DND-41 (cell line): ENCODE data around the gene ABCA2.

ENCODE experiments used
- ATAC-seq: fragments of 200-7000 bp; cut with Tn5 transposase; 3 replicates; pipeline ENCODE4 v1.9.1; 2021; ENCODE audit warnings: low read depth; ENCODE audit not compliant: insufficient read depth
- DNase-seq: peaks from one replicate; pipeline ENCODE4 v3.0.0-alpha.2; 2020
- H2AFZ ChIP-seq: 2 replicates; pipeline ENCODE4 v1.6.0; 2012; ENCODE audit warnings: low read depth, low read length
- H3K27ac ChIP-seq: 2 replicates; pipeline ENCODE4 v1.5.1; 2012; ENCODE audit warnings: low read length, inconsistent platforms
- H3K27me3 ChIP-seq: fragments of 200-600 bp; sonication (generic); 2 replicates; pipeline ENCODE4 v1.6.0; 2012; ENCODE audit warnings: low read length, mild to moderate bottlenecking, inconsistent platforms; ENCODE audit not compliant: insufficient read depth, poor library complexity
- H3K36me3 ChIP-seq: 2 replicates; pipeline ENCODE4 v1.5.1; 2012; ENCODE audit warnings: low read length, inconsistent platforms; ENCODE audit not compliant: insufficient read depth
- H3K4me1 ChIP-seq: 2 replicates; pipeline ENCODE4 v1.5.1; 2012; ENCODE audit warnings: mild to moderate bottlenecking, low read length; ENCODE audit not compliant: insufficient read depth
- H3K4me2 ChIP-seq: 2 replicates; pipeline ENCODE4 v1.6.0; 2012; ENCODE audit warnings: mild to moderate bottlenecking, moderate library complexity, low read length, inconsistent platforms; ENCODE audit not compliant: insufficient read depth
- H3K4me3 ChIP-seq, 2 experiments: fragments of 200-600 bp in 1 of 2; shearing (Covaris generic) in 1 of 2; 2 replicates each; pipeline ENCODE4 v1.5.1; 2012 to 2016; ENCODE audit warnings: inconsistent platforms in 2 of 2, low read length in 2 of 2, mild to moderate bottlenecking in 2 of 2, low read depth in 1 of 2, moderate library complexity in 1 of 2
- H3K79me2 ChIP-seq: 2 replicates; pipeline ENCODE4 v1.6.0; 2012; ENCODE audit warnings: low read length, inconsistent platforms; ENCODE audit not compliant: insufficient read depth
- H3K9ac ChIP-seq: 2 replicates; pipeline ENCODE4 v1.6.0; 2012; ENCODE audit warnings: low read depth, mild to moderate bottlenecking, inconsistent platforms, low read length, moderate library complexity
- H3K9me3 ChIP-seq: 2 replicates; pipeline ENCODE4 v1.5.1; 2012; ENCODE audit warnings: low read length, moderate library complexity, mild to moderate bottlenecking, inconsistent platforms; ENCODE audit not compliant: insufficient read depth, severe bottlenecking
- H4K20me1 ChIP-seq: 2 replicates; pipeline ENCODE4 v1.6.0; 2012; ENCODE audit warnings: low read length; ENCODE audit not compliant: insufficient read depth
- EZH2 ChIP-seq: IDR thresholded peaks from 3 replicates; pipeline ENCODE4 v1.6.1; 2012; ENCODE audit warnings: borderline replicate concordance, low read depth, mild to moderate bottlenecking, moderate library complexity, low read length, inconsistent platforms; ENCODE audit not compliant: severe bottlenecking
- TF ChIP-seq, protein P1 (sequence below): IDR thresholded peaks from 2 replicates; pipeline ENCODE4 v1.5.1; 2012; ENCODE audit warnings: borderline replicate concordance, low read length, moderate library complexity, mild to moderate bottlenecking; ENCODE audit not compliant: poor library complexity, severe bottlenecking; ENCODE audit errors: extremely low read depth

The ABCA2 gene

DNA sequence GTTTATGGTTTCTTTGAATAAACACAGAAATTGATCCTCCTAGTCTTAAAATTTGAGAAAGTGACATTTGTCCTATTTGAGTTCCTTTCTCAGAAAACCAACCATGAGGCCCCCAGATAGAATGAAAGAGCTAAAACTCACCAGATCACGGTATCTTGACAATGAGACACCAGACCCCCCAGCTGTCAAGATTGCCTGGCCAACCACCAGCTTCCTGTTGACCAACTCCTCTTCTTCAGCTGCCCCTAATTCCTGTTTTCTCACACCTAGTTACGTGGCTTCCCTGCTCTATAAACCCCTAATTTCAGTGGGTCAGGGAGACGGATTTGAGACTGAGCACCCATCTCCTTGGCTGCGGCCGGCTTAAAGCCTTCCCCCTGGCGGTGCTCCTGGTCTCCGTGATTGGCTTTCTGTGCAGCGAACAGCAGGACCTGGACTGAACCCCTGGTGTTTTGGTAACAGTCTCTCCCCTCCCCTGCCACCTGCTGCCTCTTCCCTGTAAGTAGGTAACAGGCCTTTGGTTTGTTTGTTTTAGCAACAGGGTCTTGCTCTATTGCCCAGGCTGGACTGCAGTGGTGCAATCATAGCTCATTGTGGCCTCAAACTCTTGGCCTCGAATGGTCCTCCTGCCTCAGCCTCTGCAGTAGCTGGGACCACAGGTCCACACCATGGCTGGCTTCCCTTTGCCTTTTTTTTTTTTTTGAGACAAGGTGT is 30.6 kb upstream of the ABCA2 start:
- no peak overlapping the region for H3K27ac ChIP-seq
- H3K9me3 ChIP-seq = no peaks in the 10 kb centered on the region
- H3K4me3 ChIP-seq = no peak overlapping the region
- ATAC-seq = no peak
- H3K27me3 ChIP-seq = no peaks in the 10 kb centered on the region
- H3K4me1 ChIP-seq = no peaks in the 10 kb centered on the region
- no peak for DNase-seq
- H3K4me2 ChIP-seq = no peak overlapping the region
- H3K36me3 ChIP-seq = peaks cover under 1% of the 10 kb centered on the region; the same call in 1 of the 2 replicates
- TF ChIP-seq EZH2 = no peak
- TF ChIP-seq, protein P1, sequence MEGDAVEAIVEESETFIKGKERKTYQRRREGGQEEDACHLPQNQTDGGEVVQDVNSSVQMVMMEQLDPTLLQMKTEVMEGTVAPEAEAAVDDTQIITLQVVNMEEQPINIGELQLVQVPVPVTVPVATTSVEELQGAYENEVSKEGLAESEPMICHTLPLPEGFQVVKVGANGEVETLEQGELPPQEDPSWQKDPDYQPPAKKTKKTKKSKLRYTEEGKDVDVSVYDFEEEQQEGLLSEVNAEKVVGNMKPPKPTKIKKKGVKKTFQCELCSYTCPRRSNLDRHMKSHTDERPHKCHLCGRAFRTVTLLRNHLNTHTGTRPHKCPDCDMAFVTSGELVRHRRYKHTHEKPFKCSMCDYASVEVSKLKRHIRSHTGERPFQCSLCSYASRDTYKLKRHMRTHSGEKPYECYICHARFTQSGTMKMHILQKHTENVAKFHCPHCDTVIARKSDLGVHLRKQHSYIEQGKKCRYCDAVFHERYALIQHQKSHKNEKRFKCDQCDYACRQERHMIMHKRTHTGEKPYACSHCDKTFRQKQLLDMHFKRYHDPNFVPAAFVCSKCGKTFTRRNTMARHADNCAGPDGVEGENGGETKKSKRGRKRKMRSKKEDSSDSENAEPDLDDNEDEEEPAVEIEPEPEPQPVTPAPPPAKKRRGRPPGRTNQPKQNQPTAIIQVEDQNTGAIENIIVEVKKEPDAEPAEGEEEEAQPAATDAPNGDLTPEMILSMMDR = no peak
- no peaks in the 10 kb centered on the region for H3K79me2 ChIP-seq
- no peak overlapping the region for H2AFZ ChIP-seq
- no peak overlapping the region for H3K9ac ChIP-seq
- peaks cover 5% of the 10 kb centered on the region for H4K20me1 ChIP-seq

DNA sequence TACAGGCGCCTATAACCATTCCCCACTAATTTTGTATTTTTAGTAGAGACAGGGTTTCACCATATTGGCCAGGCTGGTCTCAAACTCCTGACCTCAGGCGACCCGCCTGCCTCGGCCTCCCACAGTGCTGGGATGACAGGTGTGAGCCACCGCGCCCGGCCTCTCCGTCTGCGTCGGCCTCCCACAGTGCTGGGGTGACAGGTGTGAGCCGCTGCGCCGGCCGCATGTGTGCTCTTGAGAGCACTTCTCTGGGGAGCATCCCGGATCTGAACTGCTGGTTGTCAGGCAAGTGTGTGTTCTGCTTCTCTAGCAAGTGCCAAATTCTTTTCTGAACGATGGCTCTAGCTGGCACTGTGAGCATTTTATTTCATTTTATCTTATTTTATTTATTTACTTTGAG is 29.5 kb upstream of the ABCA2 start:
- no peak overlapping the region for H3K4me3 ChIP-seq
- no peak overlapping the region for H3K4me2 ChIP-seq
- no peaks in the 10 kb centered on the region for H3K36me3 ChIP-seq
- DNase-seq (no peak), ATAC-seq (no peak)
- no peak overlapping the region for H3K9ac ChIP-seq
- no peak overlapping the region for H3K27ac ChIP-seq
- H4K20me1 ChIP-seq = no peaks in the 10 kb centered on the region; the same call in 1 of the 2 replicates
- TF ChIP-seq, protein P1 = no peak
- TF ChIP-seq EZH2 = no peak
- no peaks in the 10 kb centered on the region for H3K4me1 ChIP-seq
- no peaks in the 10 kb centered on the region for H3K79me2 ChIP-seq
- no peaks in the 10 kb centered on the region for H3K27me3 ChIP-seq
- H2AFZ ChIP-seq = no peak overlapping the region
- H3K9me3 ChIP-seq = no peaks in the 10 kb centered on the region

DNA sequence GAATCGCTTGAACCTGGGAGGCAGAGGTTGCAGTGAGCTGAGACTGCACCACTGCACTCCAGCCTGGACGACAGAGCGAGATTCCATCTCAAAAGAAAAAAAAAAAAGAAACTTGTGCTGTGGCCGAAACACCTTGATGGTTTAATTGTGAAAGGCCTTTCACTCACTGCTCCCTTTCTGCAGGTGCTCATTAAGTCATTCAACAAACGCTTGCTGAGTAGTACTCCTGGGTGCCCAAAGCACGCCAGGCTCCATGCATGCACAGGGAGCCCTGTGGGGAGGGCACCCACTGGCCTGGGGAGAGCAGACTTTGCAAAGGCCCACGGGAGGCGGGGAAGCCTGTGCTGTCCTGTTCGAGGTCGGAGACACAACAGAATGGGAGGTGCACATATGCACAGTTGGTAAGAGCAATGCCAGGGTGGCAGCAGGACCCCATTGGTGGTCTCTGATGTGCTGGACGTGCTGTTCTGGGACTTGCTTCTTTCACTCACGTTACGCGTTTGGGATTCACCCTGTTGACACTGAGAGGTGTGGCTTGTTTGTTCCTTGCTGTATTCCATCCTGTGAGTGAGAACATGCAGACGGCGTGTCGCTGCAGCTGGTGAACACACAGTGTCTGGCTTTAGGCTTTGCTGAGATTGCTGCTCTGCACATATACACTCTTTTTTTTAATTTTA is 28.8 kb upstream of the ABCA2 start:
- ATAC-seq (no peak), DNase-seq (no peak)
- Histone ChIP-seq H3K9me3 (no peaks in the 10 kb centered on the region), H3K9ac (no peak overlapping the region), H3K4me2 (no peak overlapping the region), H3K4me1 (no peaks in the 10 kb centered on the region), H4K20me1 (no peaks in the 10 kb centered on the region; the same call in 1 of the 2 replicates), H3K27ac (no peak overlapping the region), H3K27me3 (no peaks in the 10 kb centered on the region), H2AFZ (no peak overlapping the region), H3K4me3 (no peak overlapping the region), H3K79me2 (no peaks in the 10 kb centered on the region), H3K36me3 (no peaks in the 10 kb centered on the region)
- TF ChIP-seq, protein P1 = no peak
- TF ChIP-seq EZH2 = no peak
